Measurements from ENCODE around the gene SHOC1. TPM values are rescaled to one million over a fixed set of nuclear protein-coding genes. Genes with fewer than 3 reads are reported as not detected.
"Not testable (repeated sequence)": the region's sequence is repeated elsewhere in the genome, so short reads cannot be mapped to it uniquely, and the experiment has no call there.

Gene SHOC1
- polyA plus RNA-seq, 4 donors, result 0.14 to 1.1 (median 0.84) TPM

GRCh38 chr9:111805830-111806241 lies 11.1 kb upstream of the SHOC1 start:
- DNase-seq (ENCODE audit: low read depth in 4 of 4, low spot score in 3 of 4), result no peak

DNA sequence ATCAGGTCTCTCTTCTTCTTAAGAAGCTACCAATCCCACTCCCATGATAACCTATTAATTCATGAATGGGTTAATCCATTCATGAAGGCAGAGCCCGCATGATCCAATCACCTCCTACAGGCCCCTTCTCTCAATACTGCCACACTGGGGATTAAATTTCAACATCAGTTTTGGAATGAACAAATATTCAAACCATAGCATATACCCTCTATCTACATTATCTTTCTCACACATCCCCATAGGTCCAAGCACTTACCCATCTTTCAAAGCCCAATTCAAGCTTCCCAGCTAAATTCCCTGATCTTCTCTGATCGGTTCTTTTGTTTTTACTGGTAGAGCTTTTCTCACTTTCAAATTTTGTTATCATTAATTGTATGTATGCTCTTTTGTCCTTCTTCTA lies 10.5 kb upstream of the SHOC1 start:
- DNase-seq (ENCODE audit: low read depth in 4 of 4, low spot score in 3 of 4), result no peak

DNA sequence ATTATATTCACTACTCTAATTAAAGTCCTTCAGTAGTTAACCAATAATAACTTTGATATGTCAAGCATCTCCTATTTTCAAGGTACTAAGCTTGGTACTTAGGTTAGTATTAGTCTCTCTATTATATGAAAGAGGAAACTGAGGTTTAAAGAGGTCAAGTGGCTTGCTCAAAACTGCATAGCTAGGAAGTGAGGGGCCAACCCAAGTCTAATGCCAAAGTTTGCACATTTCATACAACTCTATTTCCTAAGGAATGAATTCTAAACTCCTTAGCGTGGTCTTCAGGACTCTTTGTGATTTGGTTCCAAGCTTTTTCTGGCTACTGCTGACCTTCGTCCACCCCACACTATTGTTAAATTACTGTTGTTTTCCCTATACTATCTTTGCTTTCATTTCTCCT lies 9.9 kb upstream of the SHOC1 start:
- no peak for DNase-seq (ENCODE audit: low read depth in 4 of 4, low spot score in 3 of 4)

- DNase-seq (ENCODE audit: low read depth in 4 of 4, low spot score in 3 of 4), result no peak
Observed at GRCh38 chr9:111803924-111804323, 9.2 kb upstream of the SHOC1 start.

- DNase-seq (ENCODE audit: low read depth in 4 of 4, low spot score in 3 of 4), result no peak
Observed at GRCh38 chr9:111799915-111800526, 5.3 kb upstream of the SHOC1 start.

GRCh38 chr9:111799506-111799905 lies 4.8 kb upstream of the SHOC1 start:
- DNase-seq (ENCODE audit: low read depth in 4 of 4, low spot score in 3 of 4), result no peak

- DNase-seq (ENCODE audit: low read depth in 4 of 4, low spot score in 3 of 4), result no peak
Observed at GRCh38 chr9:111798786-111799185, 4.0 kb upstream of the SHOC1 start.

DNA sequence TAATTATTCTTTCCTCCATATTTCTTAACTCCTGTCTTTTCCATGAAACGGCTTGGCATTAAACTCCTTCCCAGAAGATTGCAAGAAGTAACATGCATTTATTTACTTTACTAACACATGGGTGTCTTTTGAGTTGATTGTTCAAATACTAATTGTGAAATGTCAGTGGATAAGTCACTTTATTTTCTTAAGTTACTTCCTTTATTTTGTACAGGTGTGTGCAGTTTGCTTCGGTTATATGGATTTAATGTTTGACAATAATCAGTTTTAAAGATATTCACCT lies 761 bp upstream of the SHOC1 start:
- DNase-seq (ENCODE audit: low read depth in 4 of 4, low spot score in 3 of 4), result no peak

GRCh38 chr9:111791821-111792220 lies 2.9 kb downstream of the SHOC1 start:
- DNase-seq (ENCODE audit: low read depth in 4 of 4, low spot score in 3 of 4), result not testable (repeated sequence)

DNA sequence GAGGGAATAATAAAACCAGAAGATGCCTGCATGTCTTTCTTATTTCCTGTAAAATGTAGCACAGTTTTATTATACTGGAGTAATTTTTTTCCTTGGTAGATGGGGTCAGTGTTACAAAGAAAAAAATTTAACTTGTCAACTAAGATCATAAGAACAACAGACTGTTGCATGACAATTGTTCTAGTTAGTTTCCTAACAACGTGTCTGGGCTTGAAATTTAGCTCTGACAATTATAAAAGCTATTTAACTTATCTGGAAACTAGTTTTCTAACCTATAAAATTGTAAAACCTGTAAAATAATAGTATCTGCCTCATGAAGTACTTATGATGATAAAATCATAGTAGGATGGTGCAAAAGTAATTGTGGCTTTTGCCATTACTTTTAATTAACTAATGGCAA lies 4.9 kb downstream of the SHOC1 start:
- no peak for DNase-seq (ENCODE audit: low read depth in 4 of 4, low spot score in 3 of 4)

DNA sequence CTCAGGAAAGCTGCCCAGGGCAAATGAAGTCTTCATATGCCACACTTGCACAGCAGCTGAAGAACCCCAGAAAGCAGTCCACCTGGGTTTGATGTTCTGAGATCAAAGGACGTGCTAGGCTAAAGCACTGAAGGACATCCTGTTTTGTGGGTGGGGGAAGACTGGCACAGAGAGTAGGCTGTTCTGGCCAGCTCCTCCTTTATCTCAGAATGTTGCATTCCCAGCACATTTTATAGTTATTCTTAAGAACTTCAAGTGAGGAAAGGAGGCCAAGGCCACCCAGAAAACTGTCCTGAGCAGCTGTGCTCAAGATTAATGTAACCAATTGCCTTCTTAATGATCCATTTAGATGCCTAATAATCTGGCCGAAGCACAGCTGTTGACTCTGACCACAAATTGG lies 10.9 kb downstream of the SHOC1 start:
- DNase-seq (ENCODE audit: low read depth in 4 of 4, low spot score in 3 of 4), result no peak

DNA sequence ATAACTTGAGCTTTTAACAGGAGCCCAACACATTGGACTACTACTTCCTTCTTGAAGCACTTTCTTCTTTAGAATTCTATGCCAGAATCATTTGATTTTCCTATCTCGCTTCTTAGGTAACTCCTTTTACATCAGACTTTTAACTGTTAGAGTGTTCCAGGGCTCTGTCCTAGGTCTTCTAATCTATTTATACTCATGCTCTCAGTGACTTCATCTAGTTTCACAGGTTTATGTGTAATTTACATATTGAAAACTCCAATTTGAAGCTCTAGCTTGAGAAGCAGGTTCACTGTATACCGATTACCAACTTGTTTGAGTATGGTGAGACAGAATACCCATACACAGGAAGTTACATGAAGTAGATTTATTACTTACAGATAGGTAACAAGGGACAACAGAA lies 11.3 kb downstream of the SHOC1 start:
- DNase-seq (ENCODE audit: low read depth in 4 of 4, low spot score in 3 of 4), result no peak

DNA sequence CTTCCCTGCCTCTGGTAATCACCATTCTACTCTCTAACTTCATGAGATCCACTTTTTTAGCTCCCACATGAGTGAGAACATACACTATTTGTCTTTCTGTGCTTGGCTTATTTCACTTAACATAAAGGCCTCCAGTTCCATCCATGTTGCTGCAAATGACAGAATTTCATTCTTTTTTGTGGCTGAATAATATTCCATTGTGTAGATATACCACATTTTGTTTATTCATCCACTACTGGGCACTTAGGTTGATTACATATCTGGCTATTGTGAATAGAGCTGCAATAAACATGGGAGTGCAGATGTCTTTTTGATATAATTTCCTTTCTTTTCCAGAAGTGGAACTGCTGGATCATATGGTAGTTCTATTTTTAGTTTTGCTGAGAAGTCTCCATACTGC lies 28.7 kb downstream of the SHOC1 start:
- DNase-seq (ENCODE audit: low read depth in 4 of 4, low spot score in 3 of 4), result no peak

DNA sequence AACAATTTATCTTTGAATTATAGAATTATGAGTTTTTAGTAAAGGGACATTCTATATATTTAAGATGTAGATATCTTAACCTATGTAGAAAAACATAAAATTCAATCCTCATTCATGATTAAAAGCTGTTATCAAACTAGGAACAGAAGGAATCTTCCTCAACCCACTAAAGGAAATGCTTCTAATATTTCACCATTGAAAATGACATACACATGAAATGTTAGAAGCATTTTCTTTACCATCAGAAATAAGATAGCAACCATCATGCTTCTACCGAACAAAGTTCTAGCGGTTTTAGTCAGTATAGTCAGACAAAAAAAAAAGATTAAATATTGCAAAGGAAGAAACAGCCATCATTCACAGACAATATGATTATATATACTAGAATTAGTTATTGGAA lies 32.2 kb downstream of the SHOC1 start:
- no peak for DNase-seq (ENCODE audit: low read depth in 4 of 4, low spot score in 3 of 4)

GRCh38 chr9:111759762-111760639 lies 34.7 kb downstream of the SHOC1 start:
- peak; percentile 47 to 67 (median 64) for DNase-seq (ENCODE audit: low read depth in 4 of 4, low spot score in 3 of 4)

DNA sequence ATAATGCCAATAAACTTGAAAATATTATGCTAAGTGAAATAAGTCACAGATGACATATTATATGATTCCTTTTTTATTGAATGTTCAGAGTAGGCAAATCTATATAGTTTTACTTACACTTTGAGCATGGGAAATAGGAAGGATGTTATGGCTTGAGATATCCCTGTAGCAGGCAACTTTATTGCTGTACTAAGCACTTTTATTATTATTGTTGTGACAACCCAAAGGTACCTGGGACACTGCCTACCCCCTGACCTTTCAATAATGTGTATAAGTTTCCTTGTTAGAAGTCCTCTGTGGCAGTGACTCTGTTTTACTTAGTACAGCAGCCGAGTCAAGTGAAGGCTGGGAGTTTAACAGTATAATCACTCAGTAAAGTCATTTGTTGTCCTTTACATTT lies 39.9 kb downstream of the SHOC1 start:
- DNase-seq (ENCODE audit: low read depth in 4 of 4, low spot score in 3 of 4), result no peak

DNA sequence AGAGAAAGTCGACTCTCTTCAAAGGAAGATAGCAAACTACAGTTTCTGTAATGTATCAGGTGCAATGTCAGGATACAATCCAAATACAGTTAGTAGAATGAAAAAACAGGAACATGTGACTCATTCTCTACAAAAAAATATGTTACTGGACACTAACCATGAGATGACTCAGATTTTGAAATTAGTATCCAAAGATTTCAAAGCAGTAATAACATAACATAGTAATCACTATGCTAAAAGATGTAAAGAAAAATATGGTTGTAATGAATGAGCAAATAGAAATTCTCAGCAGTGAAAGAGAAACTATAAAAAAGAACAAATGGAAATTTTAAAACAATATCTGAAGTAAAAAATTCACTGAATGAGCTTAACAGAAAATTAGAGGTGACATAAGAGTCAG lies 42.3 kb downstream of the SHOC1 start:
- DNase-seq (ENCODE audit: low read depth in 4 of 4, low spot score in 3 of 4), result no peak

Other genes starting within 250 kb of the SHOC1 start
- gene PTGR1, start 195.3 kb downstream of the SHOC1 start, polyA plus RNA-seq (ENCODE audit: insufficient read length in 4 of 4), result 100 to 1,000 TPM in 3 of 4 donors, 10 to 100 TPM in 1; 43.6 to 331 (median 219) TPM
- gene DNAJC25, start 163.6 kb downstream of the SHOC1 start, polyA plus RNA-seq (ENCODE audit: insufficient read length in 4 of 4), result 10 to 100 TPM; 14.0 to 16.9 (median 16.0) TPM
- gene GNG10, start 133.3 kb downstream of the SHOC1 start, polyA plus RNA-seq (ENCODE audit: insufficient read length in 4 of 4), result 10 to 100 TPM; 48.6 to 80.6 (median 60.8) TPM
- 10 to 100 TPM; 24.9 to 82.2 (median 71.1) TPM for gene UGCG, start 101.9 kb upstream of the SHOC1 start, polyA plus RNA-seq (ENCODE audit: insufficient read length in 4 of 4)

All from left renal pelvis (tissue), 4 donors.